GM18858 (cell line): Measurements from ENCODE around the gene MPHOSPH8.
A peak's percentile ranks its signal among the peaks of the same experiment; 100 is the strongest.

Experiments used
- ATAC-seq: cut with Tn5 transposase; IDR thresholded peaks from one replicate; pipeline ENCODE4 v1.9.1; 2021; ENCODE audit not compliant: unreplicated experiment

MPHOSPH8 gene

DNA sequence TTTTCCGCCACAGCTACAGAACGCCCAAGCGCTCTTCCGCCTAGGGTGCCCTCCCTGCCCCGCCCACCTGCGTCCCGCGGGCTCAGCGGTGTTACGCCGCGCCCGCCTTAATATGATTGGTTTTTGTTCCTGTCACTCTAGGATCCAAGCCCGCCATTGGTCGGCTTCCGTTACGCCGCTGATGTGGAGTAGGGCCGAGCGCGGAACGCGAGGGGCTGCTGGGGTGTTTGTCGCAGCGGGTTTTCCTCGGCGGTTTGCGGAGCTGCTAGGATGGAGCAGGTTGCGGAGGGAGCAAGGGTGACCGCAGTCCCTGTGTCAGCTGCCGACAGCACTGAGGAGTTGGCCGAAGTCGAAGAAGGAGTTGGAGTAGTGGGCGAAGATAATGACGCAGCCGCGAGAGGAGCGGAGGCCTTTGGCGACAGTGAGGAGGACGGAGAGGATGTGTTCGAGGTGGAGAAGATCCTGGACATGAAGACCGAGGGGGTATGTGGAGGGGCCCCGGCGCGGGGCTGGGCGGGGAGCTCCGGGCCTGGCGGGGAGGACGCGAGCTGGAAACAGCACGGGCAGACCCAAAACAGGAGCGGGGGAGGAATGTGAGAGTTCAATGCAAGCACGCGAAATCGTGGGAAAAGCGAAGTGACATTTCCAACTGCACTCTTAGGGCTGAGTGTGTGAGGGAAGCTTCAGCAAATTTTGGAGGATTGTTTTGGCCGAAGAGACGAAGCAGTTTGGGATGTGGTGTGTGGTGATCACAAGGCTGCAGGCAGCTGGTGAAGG, at the start of gene MPHOSPH8:
Gene MPHOSPH8 (plus strand): TSS at position 181 of the 777 bp plus-strand sequence. CDS start 90 bp downstream, at position 271.
- peak; percentile 98 for ATAC-seq

DNA sequence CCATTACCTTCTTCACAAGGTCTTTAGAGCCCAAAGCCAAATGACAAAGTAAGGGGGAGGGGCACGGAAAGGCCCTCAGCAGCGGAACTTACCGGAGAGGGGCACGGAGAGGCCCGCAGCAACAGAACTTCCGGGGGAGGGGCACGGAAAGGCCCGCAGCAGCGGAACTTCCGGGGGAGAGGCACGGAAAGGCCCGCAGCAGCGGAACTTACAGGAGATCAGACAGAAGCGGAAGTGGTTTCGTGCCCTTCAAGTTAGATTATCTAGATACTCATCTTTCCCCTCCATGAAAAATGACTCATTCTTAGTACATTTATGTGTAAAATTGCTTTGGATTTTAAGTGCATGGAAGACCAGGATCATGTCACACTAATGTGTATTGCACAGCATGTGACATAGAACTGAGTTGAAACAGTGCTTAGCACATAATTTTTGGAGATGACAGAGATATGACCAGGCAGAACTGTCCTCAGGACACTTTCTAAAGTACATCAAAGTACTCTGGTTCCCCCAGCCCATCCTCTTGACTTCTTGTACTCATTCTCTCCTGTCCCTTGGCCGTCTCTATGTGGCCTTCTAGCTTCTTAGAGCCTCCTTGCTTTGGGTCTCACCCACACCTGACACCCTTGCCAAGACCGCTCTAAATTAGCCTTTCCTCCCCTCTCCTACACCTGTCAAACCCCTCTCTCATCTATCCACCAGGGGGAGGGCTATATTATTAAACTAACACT, 46.4 kb upstream of the MPHOSPH8 start:
- ATAC-seq: peak; percentile 61

- ATAC-seq: peak; percentile 70
Measured at GRCh38 chr13:19587635-19588300, 45.7 kb upstream of the MPHOSPH8 start.

DNA sequence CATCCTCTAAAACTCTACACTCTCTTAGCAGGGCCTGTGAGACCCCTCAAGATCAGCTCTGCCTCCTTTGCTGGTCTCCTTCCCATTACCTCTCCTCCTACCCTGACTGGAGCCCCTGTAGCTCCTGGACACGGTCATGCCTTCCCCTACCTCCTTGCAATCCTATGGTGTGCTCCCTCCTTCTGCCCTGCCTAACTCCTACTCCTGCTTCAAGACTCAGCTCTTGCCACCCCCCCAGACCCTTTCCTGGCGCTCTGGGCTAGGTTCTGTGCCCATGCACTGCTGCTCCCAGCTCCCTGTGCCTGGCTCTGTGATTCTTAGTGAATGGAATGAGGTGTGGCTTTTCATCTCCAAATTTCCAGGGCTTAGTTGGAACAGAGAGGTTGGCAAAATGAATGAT, 44.1 kb upstream of the MPHOSPH8 start:
- no peak for ATAC-seq

GRCh38 chr13:19590423-19590822, 43.0 kb upstream of the MPHOSPH8 start:
- ATAC-seq: no peak

GRCh38 chr13:19591864-19592263, 41.6 kb upstream of the MPHOSPH8 start:
- ATAC-seq: no peak

GRCh38 chr13:19592657-19593180, 40.7 kb upstream of the MPHOSPH8 start:
- ATAC-seq: no peak

GRCh38 chr13:19596086-19596485, 37.4 kb upstream of the MPHOSPH8 start:
- no peak for ATAC-seq

DNA sequence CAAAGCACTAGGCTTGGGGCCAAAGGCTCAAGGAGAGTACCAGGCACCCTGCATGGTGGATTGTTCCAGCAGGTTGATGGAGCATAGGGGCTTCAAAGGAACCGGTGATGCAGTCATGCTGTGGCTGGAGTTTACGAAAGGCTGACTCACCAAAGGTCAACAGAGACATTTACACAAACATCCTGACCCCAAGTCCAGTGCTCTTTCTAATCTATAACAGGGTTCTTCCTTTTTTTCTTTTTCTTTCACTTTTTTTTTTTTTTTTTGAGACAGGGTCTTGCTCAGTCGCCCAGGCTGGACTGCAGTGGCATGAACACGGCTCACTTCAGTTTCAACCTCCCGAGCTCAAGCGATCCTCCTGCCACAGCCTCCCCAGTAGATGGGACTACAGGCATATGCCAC, 36.5 kb upstream of the MPHOSPH8 start:
- ATAC-seq: no peak

- no peak for ATAC-seq
Measured at GRCh38 chr13:19597523-19597922, 35.9 kb upstream of the MPHOSPH8 start.

GRCh38 chr13:19601749-19602725, 31.4 kb upstream of the MPHOSPH8 start:
- peak; percentile 86 for ATAC-seq

- ATAC-seq: no peak
Measured at GRCh38 chr13:19604306-19604705, 29.2 kb upstream of the MPHOSPH8 start.

GRCh38 chr13:19605161-19605955, 28.1 kb upstream of the MPHOSPH8 start:
- no peak for ATAC-seq

DNA sequence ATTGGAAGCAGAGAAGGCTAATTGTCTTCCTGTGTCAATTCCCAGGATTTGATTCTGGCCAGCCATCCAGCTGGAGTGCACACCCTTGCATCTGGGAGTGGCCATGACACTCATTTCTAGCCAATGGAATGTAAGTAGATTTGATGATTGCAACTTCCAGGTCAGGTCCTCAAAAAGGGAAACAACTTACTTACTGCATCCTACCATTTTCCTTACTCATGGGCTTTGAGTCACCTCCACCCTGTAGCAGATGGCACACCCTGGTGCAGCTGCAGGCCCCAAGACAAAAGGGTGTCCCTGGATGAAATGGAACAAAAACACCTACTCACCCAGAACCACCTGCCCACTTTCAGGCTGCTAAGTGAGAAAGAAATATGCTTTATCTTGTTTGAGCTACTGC, 27.3 kb upstream of the MPHOSPH8 start:
- ATAC-seq: no peak

DNA sequence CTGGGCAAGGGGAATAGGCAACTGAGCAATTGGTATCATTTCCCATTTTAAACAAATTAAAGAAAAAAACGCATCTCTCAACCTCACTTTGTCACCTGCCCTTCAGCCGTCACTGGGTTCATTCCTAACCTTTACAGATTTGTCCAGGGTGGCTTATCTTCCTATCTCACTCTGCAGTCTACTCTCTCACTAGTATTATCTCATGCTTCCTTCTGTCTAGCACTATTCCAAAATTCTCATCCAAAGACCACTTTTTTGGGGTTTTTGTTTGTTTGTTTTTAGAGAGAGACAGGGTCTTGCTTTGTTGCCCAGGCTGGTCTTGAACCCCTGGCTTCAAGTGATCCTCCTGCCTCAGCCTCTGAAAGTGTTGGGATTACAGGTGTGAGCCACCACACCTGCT, 26.7 kb upstream of the MPHOSPH8 start:
- ATAC-seq: no peak

DNA sequence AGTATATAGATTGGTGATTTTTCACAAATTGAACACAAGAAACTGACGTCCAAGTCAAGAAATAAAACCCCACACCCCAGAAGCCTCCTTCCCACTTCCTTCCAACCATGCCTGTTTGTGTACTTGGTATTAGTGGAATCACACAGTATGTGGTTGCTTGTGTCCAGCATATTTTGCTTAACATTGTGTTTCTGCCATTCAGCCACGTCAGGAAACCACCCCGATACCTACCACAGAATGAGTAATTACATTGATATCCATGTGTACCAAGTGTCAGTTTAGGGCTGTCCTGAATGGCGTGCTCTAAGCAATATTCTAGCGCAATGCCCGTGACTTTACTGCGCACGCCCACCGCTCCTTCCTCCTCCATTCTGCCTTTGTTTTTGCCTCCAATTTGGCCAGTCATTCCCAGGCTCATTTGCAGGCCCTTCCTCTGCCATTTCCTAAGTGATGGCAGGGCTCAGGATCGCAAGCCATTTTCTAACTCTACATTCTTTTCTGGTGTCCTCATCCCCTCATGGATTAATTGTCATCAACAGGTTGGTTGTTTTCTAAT, 25.9 kb upstream of the MPHOSPH8 start:
- ATAC-seq: no peak

- peak; percentile 49 for ATAC-seq
Measured at GRCh38 chr13:19618977-19619376, 14.5 kb upstream of the MPHOSPH8 start.

DNA sequence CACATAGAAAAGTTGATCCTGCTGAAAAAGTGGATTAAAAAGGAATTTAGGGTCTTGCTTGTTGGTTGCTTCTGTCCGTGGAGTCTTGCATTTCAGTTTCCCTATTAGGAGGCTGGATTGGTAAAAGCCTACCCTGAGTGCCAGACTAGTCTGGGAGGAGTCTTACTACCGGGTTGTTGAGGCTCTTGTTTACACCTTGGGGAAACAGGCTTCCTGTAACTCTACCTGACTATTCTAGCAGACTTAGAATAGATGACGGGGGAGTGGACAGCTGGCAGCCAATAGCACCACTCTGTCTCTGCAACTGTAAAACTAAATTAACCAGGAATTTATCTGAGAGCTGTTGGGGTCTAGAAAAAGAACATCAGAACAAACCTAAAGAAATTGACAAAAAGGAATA, 11.3 kb upstream of the MPHOSPH8 start:
- ATAC-seq: no peak

DNA sequence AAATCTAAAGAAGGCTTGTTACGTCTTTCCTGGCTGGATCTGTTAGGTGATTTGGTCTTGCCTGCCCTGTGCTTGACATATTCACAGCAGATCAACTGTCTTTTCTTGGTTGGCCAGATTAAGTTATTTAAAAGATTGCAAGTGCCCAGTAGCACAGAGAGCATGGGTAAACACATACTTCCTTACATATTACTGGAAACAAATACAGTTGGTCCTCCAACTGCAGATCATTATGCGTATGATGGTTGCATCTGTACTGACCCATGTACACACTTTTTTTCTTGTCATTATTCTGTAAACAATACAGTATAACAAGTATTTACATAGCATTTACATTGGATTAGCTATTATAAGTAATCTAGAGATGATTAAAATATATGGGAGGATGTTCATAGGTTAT, 9.2 kb upstream of the MPHOSPH8 start:
- ATAC-seq: no peak
